Stimulated activated CD4-positive, alpha-beta T cell treated with anti-CD3 and anti-CD28 coated beads, Interleukin-4, amount 100 ng/mL, for 1 hour (primary cell): ENCODE results near the gene LDB2.

ENCODE experiments used
- DNase-seq: peaks from one replicate; pipeline ENCODE4 v3.0.0-alpha.2; 2020

LDB2 gene

DNA sequence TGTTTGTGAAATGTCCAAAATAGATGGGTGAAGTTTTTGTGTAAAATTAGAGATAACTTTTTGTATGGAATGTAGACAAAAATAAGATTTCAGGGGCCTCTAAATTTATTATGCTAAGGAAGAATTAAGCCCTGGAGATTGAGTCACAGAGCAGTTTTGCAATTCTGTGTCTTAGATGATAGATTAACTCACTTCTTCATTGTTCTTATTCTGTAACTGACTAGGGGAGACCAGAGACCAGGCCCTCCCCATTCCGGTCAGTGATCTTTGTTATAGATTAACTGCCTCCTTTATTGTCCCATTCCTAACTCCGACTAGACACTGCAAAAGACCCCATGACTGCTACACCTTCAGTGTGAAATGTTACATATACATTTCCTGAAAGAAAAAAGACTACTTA lies 433.8 kb downstream of the LDB2 start:
- no peak for DNase-seq

DNA sequence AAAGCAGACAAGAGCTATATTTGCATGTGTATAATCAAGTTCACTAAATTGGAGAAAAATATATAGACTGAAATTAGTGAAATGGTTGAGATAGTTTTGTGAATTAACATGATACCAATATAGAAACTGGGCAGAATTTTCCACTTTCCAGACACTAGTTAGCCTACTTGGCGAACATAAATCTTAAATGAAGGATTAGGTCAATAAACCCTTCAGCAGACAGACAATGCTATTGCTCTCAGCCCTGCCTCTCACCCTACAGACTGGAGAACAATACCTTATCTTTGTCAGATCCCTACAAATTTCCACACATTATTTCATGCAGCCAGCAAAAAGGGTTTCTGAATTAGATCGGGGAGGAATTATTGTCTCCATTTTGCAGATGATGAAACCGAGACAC lies 435.8 kb downstream of the LDB2 start:
- no peak for DNase-seq

DNA sequence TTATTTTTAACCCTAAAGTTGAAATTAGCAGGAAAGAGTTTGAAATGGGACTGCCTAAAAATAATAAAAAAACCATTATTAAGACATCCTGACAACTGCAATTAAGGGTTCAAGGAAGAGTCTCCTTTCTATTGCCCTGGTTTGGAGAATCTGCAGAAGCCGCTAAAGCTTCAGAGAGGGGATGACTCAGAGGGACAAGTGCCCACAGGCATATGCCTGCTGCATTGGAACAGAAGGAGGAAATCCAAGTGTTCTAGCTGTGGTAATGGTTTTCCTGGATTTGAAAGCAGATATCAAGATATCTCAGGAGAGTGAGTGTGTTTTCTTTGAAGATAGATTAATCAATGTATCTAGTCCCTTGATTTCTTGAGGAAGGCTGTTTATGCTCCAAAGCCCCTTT lies 437.1 kb downstream of the LDB2 start:
- DNase-seq, result no peak

DNA sequence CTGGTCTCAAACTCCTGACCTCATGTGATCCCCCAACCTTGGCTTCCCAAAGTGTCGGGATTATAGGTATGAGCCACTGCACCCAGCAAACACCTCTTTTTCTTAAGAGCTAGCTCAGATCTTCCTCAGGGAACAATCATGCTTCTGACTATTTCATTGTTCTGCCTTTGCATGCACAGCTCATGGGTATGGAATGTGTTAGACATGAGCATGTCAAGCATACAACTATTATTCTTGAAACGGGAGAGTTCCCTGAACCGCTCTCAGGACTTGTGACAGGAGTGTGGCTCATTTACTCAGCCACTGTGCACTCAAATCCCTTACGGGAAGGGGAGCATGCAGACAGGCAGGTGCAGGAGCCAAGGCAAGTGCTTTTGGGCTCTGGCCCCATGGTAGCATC lies 440.5 kb downstream of the LDB2 start:
- DNase-seq, result no peak
